MM.1S (cell line): ENCODE measurements around the gene MRPL30.
"Not testable (repeated sequence)": the region's sequence is repeated elsewhere in the genome, so short reads cannot be mapped to it uniquely, and the experiment has no call there.

Experiments used
- DNase-seq: peaks from one replicate; pipeline ENCODE4 v3.0.0-alpha.2; 2015
- H2AFZ ChIP-seq: fragments of 300-600 bp; sonication (generic); 2 replicates; pipeline ENCODE4 v1.6.0; 2016; ENCODE audit warnings: antibody characterized with exemption, low read length
- H3F3A ChIP-seq: fragments of 300-600 bp; sonication (generic); 2 replicates; pipeline ENCODE4 v1.6.1; 2016; ENCODE audit warnings: mild to moderate bottlenecking, antibody characterized with exemption, low read length, moderate library complexity, mixed read lengths; ENCODE audit not compliant: insufficient read depth
- H3K27ac ChIP-seq: fragments of 300-600 bp; sonication (generic); 2 replicates; pipeline ENCODE4 v1.5.1; 2016; ENCODE audit warnings: mild to moderate bottlenecking, low read length
- H3K27me3 ChIP-seq: fragments of 300-600 bp; sonication (generic); replicated peaks from 2 replicates; pipeline ENCODE4 v1.6.0; 2016; ENCODE audit warnings: low read length; ENCODE audit not compliant: insufficient read depth
- H3K36me3 ChIP-seq: fragments of 300-600 bp; sonication (generic); replicated peaks from 2 replicates; pipeline ENCODE4 v1.6.1; 2016; ENCODE audit warnings: mild to moderate bottlenecking, low read length, mixed read lengths; ENCODE audit not compliant: insufficient read depth
- H3K4me1 ChIP-seq: fragments of 300-600 bp; sonication (generic); 2 replicates; pipeline ENCODE4 v1.6.1; 2016; ENCODE audit warnings: low read length, mixed read lengths
- H3K4me2 ChIP-seq: fragments of 300-600 bp; sonication (generic); 2 replicates; pipeline ENCODE4 v1.6.0; 2016; ENCODE audit warnings: low read depth, low read length
- H3K4me3 ChIP-seq: fragments of 300-600 bp; sonication (generic); 2 replicates; pipeline ENCODE4 v1.5.1; 2016; ENCODE audit warnings: low read length, mixed read lengths
- H3K79me2 ChIP-seq: fragments of 300-600 bp; sonication (generic); 2 replicates; pipeline ENCODE4 v1.6.1; 2016; ENCODE audit warnings: mixed run types, low read length, mixed read lengths
- H3K9ac ChIP-seq: fragments of 300-600 bp; sonication (generic); 2 replicates; pipeline ENCODE4 v1.6.1; 2016; ENCODE audit warnings: low read length, mixed read lengths
- H3K9me2 ChIP-seq: fragments of 300-600 bp; sonication (generic); replicated peaks from 2 replicates; pipeline ENCODE4 v1.6.1; 2016; ENCODE audit warnings: mild to moderate bottlenecking, low read length, mixed read lengths; ENCODE audit not compliant: insufficient read depth
- H3K9me3 ChIP-seq: fragments of 300-600 bp; sonication (generic); replicated peaks from 2 replicates; pipeline ENCODE4 v1.6.1; 2016; ENCODE audit warnings: mild to moderate bottlenecking, low read length, mixed read lengths; ENCODE audit not compliant: insufficient read depth
- H4K20me1 ChIP-seq: fragments of 300-600 bp; sonication (generic); 2 replicates; pipeline ENCODE4 v1.6.1; 2016; ENCODE audit warnings: mild to moderate bottlenecking, low read length, moderate library complexity, mixed read lengths; ENCODE audit not compliant: insufficient read depth
- CTCF ChIP-seq: fragments of 300-600 bp; sonication (generic); IDR thresholded peaks from 2 replicates; pipeline ENCODE4 v1.5.1; 2016; ENCODE audit warnings: antibody characterized with exemption, low read length, mixed read lengths
- EZH2 ChIP-seq: fragments of 300-600 bp; sonication (generic); optimal IDR thresholded peaks from 2 replicates; pipeline ENCODE3; 2017; ENCODE audit warnings: low read depth, mild to moderate bottlenecking, antibody characterized with exemption, low read length, mixed read lengths
- EZH2phosphoT487 ChIP-seq: fragments of 300-600 bp; sonication (generic); IDR thresholded peaks from 2 replicates; pipeline ENCODE4 v1.6.1; 2018; ENCODE audit warnings: antibody characterized with exemption, low read length

Gene MRPL30

GRCh38 chr2:99184811-99185210, 3.8 kb downstream of the MRPL30 start:
- no peak overlapping the region for H2AFZ ChIP-seq
- H3K79me2 ChIP-seq = peaks cover 58% of the 10 kb centered on the region
- DNase-seq = no peak
- no peaks in the 10 kb centered on the region for H3K9me2 ChIP-seq
- H3K9me3 ChIP-seq = no peaks in the 10 kb centered on the region
- no peak overlapping the region for H3K9ac ChIP-seq
- no peaks in the 10 kb centered on the region for H3K27me3 ChIP-seq
- no peak overlapping the region for H3K4me2 ChIP-seq
- TF ChIP-seq EZH2 (no peak), EZH2phosphoT487 (no peak), CTCF (no peak)
- no peak overlapping the region for H3K4me3 ChIP-seq
- H3F3A ChIP-seq = no peaks in the 10 kb centered on the region
- no peak overlapping the region for H3K27ac ChIP-seq
- H3K4me1 ChIP-seq = 0 out of 2 replicates have a peak, but pooled peaks cover 4% of the 10 kb centered on the region
- no peaks in the 10 kb centered on the region for H3K36me3 ChIP-seq
- H4K20me1 ChIP-seq = no peaks in the 10 kb centered on the region

- Histone ChIP-seq H3K4me1 (0 out of 2 replicates have a peak, but pooled peaks cover 1% of the 10 kb centered on the region), H3K4me3 (no peak overlapping the region), H3K9ac (no peak overlapping the region), H3K9me3 (no peaks in the 10 kb centered on the region), H3K4me2 (no peak overlapping the region), H3F3A (no peaks in the 10 kb centered on the region), H3K36me3 (no peaks in the 10 kb centered on the region), H4K20me1 (no peaks in the 10 kb centered on the region), H3K27ac (no peak overlapping the region), H2AFZ (no peak overlapping the region), H3K27me3 (no peaks in the 10 kb centered on the region), H3K79me2 (peaks cover 37% of the 10 kb centered on the region), H3K9me2 (no peaks in the 10 kb centered on the region)
- DNase-seq = no peak
- TF ChIP-seq EZH2 (no peak), EZH2phosphoT487 (no peak), CTCF (no peak)
Measured at GRCh38 chr2:99187011-99187410, 6.0 kb downstream of the MRPL30 start.

GRCh38 chr2:99188357-99188756, 7.4 kb downstream of the MRPL30 start:
- H3K79me2 ChIP-seq = peaks cover 25% of the 10 kb centered on the region
- H3K4me2 ChIP-seq = no peak overlapping the region
- no peaks in the 10 kb centered on the region for H3F3A ChIP-seq
- no peak overlapping the region for H3K4me3 ChIP-seq
- H3K4me1 ChIP-seq = no peaks in the 10 kb centered on the region
- H3K27ac ChIP-seq = no peak overlapping the region
- no peaks in the 10 kb centered on the region for H3K27me3 ChIP-seq
- H2AFZ ChIP-seq = no peak overlapping the region
- no peaks in the 10 kb centered on the region for H3K9me3 ChIP-seq
- DNase-seq = no peak
- no peaks in the 10 kb centered on the region for H4K20me1 ChIP-seq
- no peak for TF ChIP-seq EZH2
- TF ChIP-seq EZH2phosphoT487 = no peak
- no peak for TF ChIP-seq CTCF
- H3K9ac ChIP-seq = no peak overlapping the region
- H3K9me2 ChIP-seq = no peaks in the 10 kb centered on the region
- H3K36me3 ChIP-seq = no peaks in the 10 kb centered on the region

- H3K4me3 ChIP-seq = no peak overlapping the region
- H2AFZ ChIP-seq = no peak overlapping the region
- H3K4me1 ChIP-seq = no peaks in the 10 kb centered on the region
- no peak overlapping the region for H3K27ac ChIP-seq
- H4K20me1 ChIP-seq = no peaks in the 10 kb centered on the region
- H3K4me2 ChIP-seq = no peak overlapping the region
- no peaks in the 10 kb centered on the region for H3K9me2 ChIP-seq
- no peaks in the 10 kb centered on the region for H3F3A ChIP-seq
- DNase-seq = no peak
- H3K27me3 ChIP-seq = no peaks in the 10 kb centered on the region
- peaks cover 3% of the 10 kb centered on the region for H3K79me2 ChIP-seq
- no peak for TF ChIP-seq EZH2
- no peak for TF ChIP-seq EZH2phosphoT487
- no peak; the same call in 1 of the 2 replicates for TF ChIP-seq CTCF
- no peaks in the 10 kb centered on the region for H3K9me3 ChIP-seq
- no peak overlapping the region for H3K9ac ChIP-seq
- H3K36me3 ChIP-seq = no peaks in the 10 kb centered on the region; the same call in 1 of the 2 replicates
Measured at GRCh38 chr2:99190548-99190947, 9.6 kb downstream of the MRPL30 start.

GRCh38 chr2:99192364-99192763, 11.4 kb downstream of the MRPL30 start:
- H2AFZ ChIP-seq, H3K4me3 ChIP-seq, H3K9me3 ChIP-seq, H3K4me2 ChIP-seq, H3K9ac ChIP-seq, H4K20me1 ChIP-seq, H3K27ac ChIP-seq, H3F3A ChIP-seq, H3K4me1 ChIP-seq, H3K79me2 ChIP-seq, H3K36me3 ChIP-seq, DNase-seq, H3K9me2 ChIP-seq, H3K27me3 ChIP-seq: not testable (repeated sequence)
